Left ventricle myocardium inferior (tissue), 1 donor: ENCODE results near the gene SARS1. TPM values are rescaled to one million over a fixed set of nuclear protein-coding genes. Genes with fewer than 3 reads are reported as not detected.

Source experiments
- DNase-seq: peaks from one replicate; pipeline ENCODE4 v3.0.0-alpha.2; 2020
- H3K27ac ChIP-seq: fragments of 200-600 bp; replicated peaks from 2 replicates; pipeline ENCODE4 v1.8.0; 2021
- H3K27me3 ChIP-seq: fragments of 200-600 bp; 2 replicates; pipeline ENCODE4 v1.8.0; 2021; ENCODE audit warnings: low read depth
- H3K36me3 ChIP-seq: fragments of 200-600 bp; 2 replicates; pipeline ENCODE4 v1.8.0; 2021
- H3K4me1 ChIP-seq: fragments of 200-600 bp; 2 replicates; pipeline ENCODE4 v1.8.0; 2021
- H3K4me3 ChIP-seq: fragments of 200-600 bp; 2 replicates; pipeline ENCODE4 v1.8.0; 2021; ENCODE audit warnings: mild to moderate bottlenecking, moderate library complexity
- H3K9me3 ChIP-seq: fragments of 200-600 bp; replicated peaks from 2 replicates; pipeline ENCODE4 v1.8.0; 2021
- intact Hi-C: fragments of 100-400 bp; cut with micrococcal nuclease; formaldehyde crosslinking; loops from one replicate; pipeline ENCODE4 v1.11.0; 2022
- total RNA-seq: library from RNA; stranded (reverse); fragmentation: NEBNext Ultra II Directional; extraction: Animal tissue kit (Norgen Biotek cat#: 25700); gene quantifications from one replicate; pipeline ENCODE4 v1.2.1, GENCODE V29; 2021
- TF ChIP-seq, protein P1 (sequence below): fragments of 200-600 bp; IDR thresholded peaks from 2 replicates; pipeline ENCODE4 v1.8.0; 2021; ENCODE audit warnings: antibody characterized with exemption, mild to moderate bottlenecking, borderline replicate concordance
- donor health status: DM: no; HTN: yes; CAD: no; lungs with severe emphysema.

Gene SARS1
- total RNA-seq, 1 donor from 2014 or later: 92.0 TPM

DNA sequence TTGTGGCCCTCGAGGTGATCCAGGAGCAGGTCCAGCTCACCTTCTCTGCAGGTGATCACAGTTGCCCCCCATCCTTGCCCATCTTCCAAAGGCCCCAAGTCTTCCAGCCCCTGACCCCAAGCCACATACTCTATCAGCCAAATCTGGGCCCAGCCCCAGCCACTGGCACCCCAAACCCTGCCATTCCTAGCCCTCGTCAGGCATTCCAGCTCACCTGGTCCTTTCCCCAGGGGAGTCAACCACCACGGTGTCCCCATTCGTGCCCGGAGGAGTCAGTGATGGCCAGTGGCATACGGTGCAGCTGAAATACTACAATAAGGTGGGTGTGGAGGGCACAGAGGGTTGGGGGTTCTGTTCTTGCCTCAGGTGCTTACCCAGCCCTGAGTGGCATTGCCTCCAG lies 47.9 kb downstream of the SARS1 start:
- Histone ChIP-seq H3K4me3 (no peak overlapping the region), H3K36me3 (no peaks in the 10 kb centered on the region), H3K4me1 (peaks cover 7% of the 10 kb centered on the region), H3K9me3 (no peaks in the 10 kb centered on the region), H3K27me3 (no peaks in the 10 kb centered on the region), H3K27ac (no peak overlapping the region)
- no peak for DNase-seq
- TF ChIP-seq, protein P1, sequence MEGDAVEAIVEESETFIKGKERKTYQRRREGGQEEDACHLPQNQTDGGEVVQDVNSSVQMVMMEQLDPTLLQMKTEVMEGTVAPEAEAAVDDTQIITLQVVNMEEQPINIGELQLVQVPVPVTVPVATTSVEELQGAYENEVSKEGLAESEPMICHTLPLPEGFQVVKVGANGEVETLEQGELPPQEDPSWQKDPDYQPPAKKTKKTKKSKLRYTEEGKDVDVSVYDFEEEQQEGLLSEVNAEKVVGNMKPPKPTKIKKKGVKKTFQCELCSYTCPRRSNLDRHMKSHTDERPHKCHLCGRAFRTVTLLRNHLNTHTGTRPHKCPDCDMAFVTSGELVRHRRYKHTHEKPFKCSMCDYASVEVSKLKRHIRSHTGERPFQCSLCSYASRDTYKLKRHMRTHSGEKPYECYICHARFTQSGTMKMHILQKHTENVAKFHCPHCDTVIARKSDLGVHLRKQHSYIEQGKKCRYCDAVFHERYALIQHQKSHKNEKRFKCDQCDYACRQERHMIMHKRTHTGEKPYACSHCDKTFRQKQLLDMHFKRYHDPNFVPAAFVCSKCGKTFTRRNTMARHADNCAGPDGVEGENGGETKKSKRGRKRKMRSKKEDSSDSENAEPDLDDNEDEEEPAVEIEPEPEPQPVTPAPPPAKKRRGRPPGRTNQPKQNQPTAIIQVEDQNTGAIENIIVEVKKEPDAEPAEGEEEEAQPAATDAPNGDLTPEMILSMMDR: no peak
- intact Hi-C loops: no loop called here

DNA sequence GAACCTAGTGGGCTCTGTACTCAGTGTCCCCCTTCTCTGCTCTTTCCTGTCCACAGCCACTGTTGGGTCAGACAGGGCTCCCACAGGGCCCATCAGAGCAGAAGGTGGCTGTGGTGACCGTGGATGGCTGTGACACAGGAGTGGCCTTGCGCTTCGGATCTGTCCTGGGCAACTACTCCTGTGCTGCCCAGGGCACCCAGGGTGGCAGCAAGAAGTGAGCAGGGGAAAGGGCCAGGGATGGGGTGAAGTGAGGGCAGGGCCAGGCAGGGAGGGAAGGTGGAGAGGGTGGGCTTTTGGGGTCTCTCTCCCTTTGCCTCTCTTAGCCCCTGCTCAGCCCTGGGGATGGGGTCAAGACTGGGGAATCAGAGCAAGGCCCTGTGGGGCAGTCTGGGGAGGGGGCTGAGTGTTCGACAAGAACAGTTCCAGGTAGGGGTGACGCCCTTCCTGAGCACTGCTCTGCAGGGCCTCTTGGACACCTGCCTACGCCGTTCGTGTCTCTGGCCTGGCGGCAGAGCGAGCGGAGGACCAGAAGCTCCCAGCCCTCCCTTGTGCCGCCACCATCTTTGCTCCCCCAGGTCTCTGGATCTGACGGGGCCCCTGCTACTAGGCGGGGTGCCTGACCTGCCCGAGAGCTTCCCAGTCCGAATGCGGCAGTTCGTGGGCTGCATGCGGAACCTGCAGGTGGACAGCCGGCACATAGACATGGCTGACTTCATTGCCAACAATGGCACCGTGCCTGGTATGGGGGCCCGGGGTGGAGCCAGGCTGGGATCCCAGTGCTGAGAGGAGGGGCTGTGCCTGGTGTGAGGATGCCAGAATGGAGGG lies 48.7 kb downstream of the SARS1 start:
- Histone ChIP-seq H3K27ac (no peak overlapping the region), H3K27me3 (no peaks in the 10 kb centered on the region), H3K4me3 (no peak overlapping the region), H3K4me1 (peaks cover 7% of the 10 kb centered on the region), H3K36me3 (no peaks in the 10 kb centered on the region), H3K9me3 (no peaks in the 10 kb centered on the region)
- TF ChIP-seq, protein P1: no peak
- intact Hi-C loops: no loop called here
- no peak for DNase-seq

GRCh38 chr1:109263234-109263596 lies 49.5 kb downstream of the SARS1 start:
- Histone ChIP-seq H3K4me1 (peaks cover 7% of the 10 kb centered on the region), H3K36me3 (no peaks in the 10 kb centered on the region), H3K27me3 (no peaks in the 10 kb centered on the region), H3K9me3 (no peaks in the 10 kb centered on the region), H3K4me3 (no peak overlapping the region), H3K27ac (no peak overlapping the region)
- TF ChIP-seq, protein P1: no peak
- intact Hi-C loops: no loop called here
- DNase-seq: no peak

- Histone ChIP-seq H3K27me3 (no peaks in the 10 kb centered on the region), H3K4me3 (no peak overlapping the region), H3K36me3 (no peaks in the 10 kb centered on the region), H3K27ac (no peak overlapping the region), H3K4me1 (peaks cover 7% of the 10 kb centered on the region), H3K9me3 (no peaks in the 10 kb centered on the region)
- intact Hi-C loops: no loop called here
- TF ChIP-seq, protein P1: peak; percentile 97
- DNase-seq: peak; percentile 75
Measured at GRCh38 chr1:109263597-109264378, 50.1 kb downstream of the SARS1 start.

DNA sequence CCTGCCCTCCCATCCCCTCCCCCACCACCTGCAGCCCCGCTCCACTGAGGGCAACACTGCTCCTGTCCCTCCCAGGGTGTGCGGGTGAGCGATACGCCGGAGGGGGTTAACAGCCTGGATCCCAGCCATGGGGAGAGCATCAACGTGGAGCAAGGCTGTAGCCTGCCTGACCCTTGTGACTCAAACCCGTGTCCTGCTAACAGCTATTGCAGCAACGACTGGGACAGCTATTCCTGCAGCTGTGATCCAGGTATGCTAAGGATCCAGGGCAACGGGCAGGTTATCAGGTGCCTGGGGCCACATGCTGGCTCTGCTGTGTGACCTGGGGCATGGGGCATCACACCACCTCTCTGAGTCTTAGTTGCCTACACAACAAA lies 50.6 kb downstream of the SARS1 start:
- no peaks in the 10 kb centered on the region for H3K36me3 ChIP-seq
- no peak overlapping the region for H3K27ac ChIP-seq
- TF ChIP-seq, protein P1: no peak
- H3K27me3 ChIP-seq: no peaks in the 10 kb centered on the region
- H3K4me3 ChIP-seq: no peak overlapping the region
- intact Hi-C loops: no loop called here
- peaks cover 7% of the 10 kb centered on the region for H3K4me1 ChIP-seq
- no peak for DNase-seq
- no peaks in the 10 kb centered on the region for H3K9me3 ChIP-seq
